Measurements from ENCODE around the gene ZNF670.

ZNF670 gene

DNA sequence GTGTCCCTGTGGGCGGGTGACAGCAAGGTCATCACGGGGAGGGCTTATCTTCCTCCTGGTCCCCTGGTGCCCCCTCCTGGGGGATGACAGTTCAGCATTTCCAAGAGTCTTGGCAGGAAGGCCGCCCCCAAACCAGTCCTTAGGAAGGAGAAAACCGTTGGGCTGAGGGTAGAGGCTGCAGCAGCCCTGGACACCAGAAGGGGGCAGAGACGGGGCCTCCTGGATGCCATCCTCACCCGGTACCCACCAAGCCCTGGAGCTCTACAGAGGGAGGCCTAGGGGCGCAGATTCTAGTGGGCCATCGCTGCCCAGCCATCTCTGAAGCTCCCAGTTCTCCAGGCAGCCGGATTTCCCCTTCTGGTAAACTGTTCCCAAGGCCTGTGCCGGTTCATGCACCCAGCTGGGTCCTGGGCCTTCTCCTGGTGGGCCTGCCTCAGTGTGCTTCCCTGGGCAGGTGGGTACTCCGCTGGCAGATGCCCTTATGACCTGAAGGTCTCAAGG lies 40.4 kb upstream of the ZNF670 start:
- DNase-seq = no peak
- H3K4me1 ChIP-seq = no peaks in the 10 kb centered on the region

DNA sequence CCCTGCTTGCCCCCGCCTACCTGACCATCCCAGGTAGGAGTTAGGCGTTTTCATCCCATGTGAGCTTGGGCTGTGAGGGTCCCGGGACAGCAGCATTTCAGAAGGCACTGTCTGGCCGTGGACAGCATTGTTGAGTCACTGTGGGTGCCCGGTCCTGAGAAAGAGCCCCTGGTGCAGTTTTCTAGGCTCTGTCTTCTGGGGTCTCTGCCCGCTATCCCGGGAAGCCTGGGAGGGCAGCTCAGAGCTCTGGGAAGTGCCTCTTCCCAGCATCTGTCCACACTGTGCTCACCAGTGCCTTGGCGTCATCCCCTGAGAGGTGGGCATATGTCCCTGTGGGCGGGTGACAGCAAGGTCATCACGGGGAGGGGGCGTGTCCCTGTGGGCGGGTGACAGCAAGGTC lies 36.9 kb upstream of the ZNF670 start:
- no peak overlapping the region for H3K27ac ChIP-seq
- peaks cover 0 to 13% (median 10%) of the 10 kb centered on the region in 4 donors for H3K4me1 ChIP-seq
- TF ChIP-seq, protein P1, sequence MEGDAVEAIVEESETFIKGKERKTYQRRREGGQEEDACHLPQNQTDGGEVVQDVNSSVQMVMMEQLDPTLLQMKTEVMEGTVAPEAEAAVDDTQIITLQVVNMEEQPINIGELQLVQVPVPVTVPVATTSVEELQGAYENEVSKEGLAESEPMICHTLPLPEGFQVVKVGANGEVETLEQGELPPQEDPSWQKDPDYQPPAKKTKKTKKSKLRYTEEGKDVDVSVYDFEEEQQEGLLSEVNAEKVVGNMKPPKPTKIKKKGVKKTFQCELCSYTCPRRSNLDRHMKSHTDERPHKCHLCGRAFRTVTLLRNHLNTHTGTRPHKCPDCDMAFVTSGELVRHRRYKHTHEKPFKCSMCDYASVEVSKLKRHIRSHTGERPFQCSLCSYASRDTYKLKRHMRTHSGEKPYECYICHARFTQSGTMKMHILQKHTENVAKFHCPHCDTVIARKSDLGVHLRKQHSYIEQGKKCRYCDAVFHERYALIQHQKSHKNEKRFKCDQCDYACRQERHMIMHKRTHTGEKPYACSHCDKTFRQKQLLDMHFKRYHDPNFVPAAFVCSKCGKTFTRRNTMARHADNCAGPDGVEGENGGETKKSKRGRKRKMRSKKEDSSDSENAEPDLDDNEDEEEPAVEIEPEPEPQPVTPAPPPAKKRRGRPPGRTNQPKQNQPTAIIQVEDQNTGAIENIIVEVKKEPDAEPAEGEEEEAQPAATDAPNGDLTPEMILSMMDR (IDR thresholded peaks at IDR 0.05) = no peak
- H3K27me3 ChIP-seq = peaks cover 0 to 3% of the 10 kb centered on the region in 2 donors
- no peaks in the 10 kb centered on the region for H3K9me3 ChIP-seq
- intact Hi-C loops (cut with DNase I; ENCODE audit: low total_unique reads) = loop anchor here (10.0 kb wide), 1 partner anchor 49 kb away; no protein-coding TSS in a partner anchor
- DNase-seq = no peak
- H3K36me3 ChIP-seq = no peaks in the 10 kb centered on the region
- no peak overlapping the region for H3K4me3 ChIP-seq

More for the DNA sequence above, 40.4 kb upstream of the ZNF670 start:
- no peaks in the 10 kb centered on the region for H3K27me3 ChIP-seq
- H3K36me3 ChIP-seq = no peaks in the 10 kb centered on the region
- TF ChIP-seq, protein P1 (IDR thresholded peaks at IDR 0.05) = no peak
- intact Hi-C loops (cut with DNase I; ENCODE audit: low total_unique reads) = loop anchor here (10.0 kb wide), 1 partner anchor 46 kb away; no protein-coding TSS in a partner anchor
- H3K4me3 ChIP-seq = no peak overlapping the region
- H3K27ac ChIP-seq = no peak overlapping the region
- H3K9me3 ChIP-seq = no peaks in the 10 kb centered on the region

DNA sequence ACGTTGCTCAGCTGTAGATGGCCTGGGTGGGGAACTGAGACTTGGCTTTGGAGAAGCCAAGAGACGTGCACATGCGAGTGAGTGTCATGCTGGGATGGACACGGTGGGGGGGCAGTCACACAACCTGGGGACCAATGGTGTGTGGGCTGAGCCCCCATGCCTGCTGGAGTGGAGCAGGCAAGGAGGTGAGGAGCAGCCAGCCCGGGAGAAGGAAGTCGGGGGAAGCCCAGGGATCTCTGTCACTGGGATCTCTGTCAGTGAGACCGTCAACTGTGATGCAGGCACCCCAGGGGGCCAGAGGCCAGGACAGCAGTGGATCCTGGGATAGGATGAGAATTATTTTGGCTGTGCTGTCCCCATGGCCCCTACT lies 36.5 kb upstream of the ZNF670 start:
- DNase-seq = no peak
- Histone ChIP-seq H3K27me3 (peaks cover 0 to 3% of the 10 kb centered on the region in 2 donors), H3K4me3 (no peak overlapping the region), H3K27ac (no peak overlapping the region), H3K9me3 (no peaks in the 10 kb centered on the region), H3K4me1 (peaks cover 0 to 14% (median 11%) of the 10 kb centered on the region in 4 donors), H3K36me3 (no peaks in the 10 kb centered on the region)
- TF ChIP-seq, protein P1 (IDR thresholded peaks at IDR 0.05) = no peak
- intact Hi-C loops (cut with DNase I; ENCODE audit: low total_unique reads) = loop anchor here (10.0 kb wide), 1 partner anchor 50 kb away; no protein-coding TSS in a partner anchor

DNA sequence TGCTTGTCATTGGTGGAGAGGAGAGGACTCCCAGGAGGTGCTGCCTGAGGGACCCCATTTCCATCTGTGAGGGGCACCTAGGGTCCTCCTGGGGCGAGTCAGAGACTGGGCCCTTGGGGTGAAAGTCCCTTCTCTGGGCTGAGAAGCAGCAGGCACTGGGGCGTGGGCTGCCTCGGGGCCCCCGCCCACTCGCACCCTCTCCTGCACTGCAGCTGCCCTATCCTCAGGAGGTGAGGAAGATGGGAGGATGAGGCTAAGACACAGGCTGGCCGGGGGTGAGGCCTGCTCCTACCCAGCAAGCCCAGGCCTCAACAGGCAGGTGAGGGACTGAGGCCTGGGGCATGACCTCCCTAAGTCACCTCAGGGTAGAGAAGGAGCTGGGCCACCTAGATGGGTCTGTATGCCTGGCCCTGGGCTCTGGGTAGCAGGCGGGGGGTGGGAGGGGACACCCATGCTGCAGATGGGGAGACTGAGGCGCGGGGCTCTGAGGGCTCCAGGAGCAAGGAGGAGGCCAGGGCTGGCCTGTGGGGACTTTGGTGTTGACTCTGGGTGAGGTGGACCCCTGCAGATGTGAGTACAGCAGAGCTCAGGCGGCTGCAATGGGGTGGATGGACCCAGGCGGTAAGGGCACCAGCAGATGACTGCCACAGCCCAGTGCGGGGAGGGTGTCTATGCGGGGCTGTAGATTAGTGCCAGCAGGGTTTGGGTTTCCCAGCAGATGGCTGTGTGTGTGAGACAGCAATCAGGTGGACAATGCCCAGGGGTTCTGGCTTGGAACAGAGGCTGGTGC lies 35.9 kb upstream of the ZNF670 start:
- intact Hi-C loops (cut with DNase I; ENCODE audit: low total_unique reads) = loop anchor here (10.0 kb wide), 1 partner anchor 50 kb away; no protein-coding TSS in a partner anchor
- peaks cover 0 to 3% of the 10 kb centered on the region in 2 donors for H3K27me3 ChIP-seq
- no peak overlapping the region for H3K27ac ChIP-seq
- no peak for DNase-seq
- H3K4me1 ChIP-seq = peaks cover 0 to 14% (median 11%) of the 10 kb centered on the region in 4 donors
- no peaks in the 10 kb centered on the region for H3K36me3 ChIP-seq
- TF ChIP-seq, protein P1 (IDR thresholded peaks at IDR 0.05) = no peak
- H3K9me3 ChIP-seq = no peaks in the 10 kb centered on the region
- H3K4me3 ChIP-seq = no peak overlapping the region

DNA sequence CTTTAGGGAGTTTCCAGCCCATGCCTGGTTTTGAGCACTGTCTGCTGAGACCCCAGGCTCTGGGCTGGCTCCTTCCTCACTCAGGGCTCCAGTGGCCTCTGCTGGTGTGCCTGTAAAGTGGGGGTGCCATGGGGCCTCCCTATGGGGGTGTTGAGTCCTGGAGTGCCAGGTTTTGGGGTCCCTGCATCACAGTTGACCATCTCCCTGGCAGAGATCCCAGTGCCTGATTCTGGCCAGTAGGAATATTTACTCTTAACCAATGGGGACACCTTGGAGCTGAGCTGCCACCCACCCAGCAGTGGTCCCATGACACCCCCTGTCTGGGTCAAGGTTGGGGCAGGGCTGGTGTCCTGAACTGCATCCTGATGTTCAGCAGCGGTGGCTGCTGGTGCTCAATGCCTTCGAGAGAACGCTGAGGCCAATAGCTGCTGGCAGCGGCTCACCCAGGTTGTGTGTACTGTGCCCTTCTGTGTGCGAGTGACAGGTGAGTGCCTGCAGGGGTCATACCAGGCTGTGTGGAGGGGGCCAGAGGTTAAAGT lies 35.2 kb upstream of the ZNF670 start:
- no peaks in the 10 kb centered on the region for H3K9me3 ChIP-seq
- no peak overlapping the region for H3K27ac ChIP-seq
- H3K27me3 ChIP-seq = peaks cover 0 to 3% of the 10 kb centered on the region in 2 donors
- intact Hi-C loops (cut with DNase I; ENCODE audit: low total_unique reads) = loop anchor here (10.0 kb wide), 1 partner anchor 51 kb away; no protein-coding TSS in a partner anchor
- peaks cover 0 to 14% (median 11%) of the 10 kb centered on the region in 4 donors for H3K4me1 ChIP-seq
- no peaks in the 10 kb centered on the region for H3K36me3 ChIP-seq
- TF ChIP-seq, protein P1 (IDR thresholded peaks at IDR 0.05) = no peak
- DNase-seq = no peak
- H3K4me3 ChIP-seq = no peak overlapping the region
